ENCODE results near the gene SCD5.

Gene SCD5

GRCh38 chr4:82728301-82728700, 70.3 kb downstream of the SCD5 start (continued):
- TF ChIP-seq ZBTB10 (tag by site-specific recombination; IDR thresholded peaks at IDR 0.05): no peak
- no peak for TF ChIP-seq KLF10 (tag by site-specific recombination; IDR thresholded peaks at IDR 0.05)

GRCh38 chr4:82726596-82726995, 72.0 kb downstream of the SCD5 start:
- no peak overlapping the region for H3K27ac ChIP-seq (ENCODE audit: extremely low read depth, low read depth, low read length)
- no peaks in the 10 kb centered on the region for H3K36me3 ChIP-seq (ENCODE audit: control insufficient read depth in 2 of 2, insufficient read depth in 1 of 2, low read length in 2 of 2)
- no peaks in the 10 kb centered on the region for H3K4me1 ChIP-seq (ENCODE audit: control insufficient read depth, insufficient read depth, low read length)
- POLR2A ChIA-PET: no interaction called here
- TF ChIP-seq ZNF521 (tag by site-specific recombination; IDR thresholded peaks at IDR 0.05): no peak
- no peak for TF ChIP-seq GLI2 (tag by site-specific recombination; IDR thresholded peaks at IDR 0.05; ENCODE audit: borderline replicate concordance, low read depth)
- no peak for TF ChIP-seq ZNF239 (tag by site-specific recombination; IDR thresholded peaks at IDR 0.05)
- no peak for TF ChIP-seq ZBTB44 (tag by site-specific recombination; IDR thresholded peaks at IDR 0.05)
- no peak for TF ChIP-seq ZBTB20 (tag by site-specific recombination; IDR thresholded peaks at IDR 0.05)
- no peak for TF ChIP-seq ZNF394 (tag by site-specific recombination; IDR thresholded peaks at IDR 0.05; ENCODE audit: borderline replicate concordance)
- no peak for TF ChIP-seq ZNF768 (tag by site-specific recombination; IDR thresholded peaks at IDR 0.05)
- TF ChIP-seq ZXDB (tag by site-specific recombination; IDR thresholded peaks at IDR 0.05): no peak
- no peak for TF ChIP-seq ZIC2 (tag by site-specific recombination; IDR thresholded peaks at IDR 0.05)
- no peak for TF ChIP-seq ZNF155 (tag by site-specific recombination; IDR thresholded peaks at IDR 0.05)
- TF ChIP-seq ZNF670 (tag by site-specific recombination; IDR thresholded peaks at IDR 0.05; ENCODE audit: low read depth): no peak
- TF ChIP-seq GLI4 (tag by site-specific recombination; IDR thresholded peaks at IDR 0.05): no peak
- TF ChIP-seq ZNF211 (tag by site-specific recombination; IDR thresholded peaks at IDR 0.05; ENCODE audit: low read depth): no peak
- H3K4me3 ChIP-seq (ENCODE audit: low read depth, low read length): no peak overlapping the region
- H3K9me3 ChIP-seq (ENCODE audit: control insufficient read depth, insufficient read depth, low read depth, low read length): no peaks in the 10 kb centered on the region
- CTCF ChIA-PET: no interaction called here

- POLR2A ChIA-PET: interaction anchor here (1.5 kb wide), 1 partner anchor 77 kb away, joined by 4 read pairs; the partner anchor contains the start of gene SCD5
Measured at GRCh38 chr4:82721819-82722423, 76.7 kb downstream of the SCD5 start.

More at GRCh38 chr4:82721819-82722423, 76.7 kb downstream of the SCD5 start:
- Histone ChIP-seq H3K9me3 (ENCODE audit: control insufficient read depth, insufficient read depth, low read depth, low read length) (no peaks in the 10 kb centered on the region), H3K27ac (ENCODE audit: extremely low read depth, low read depth, low read length) (no peak overlapping the region), H3K4me3 (ENCODE audit: low read depth, low read length) (no peak overlapping the region), H3K4me1 (ENCODE audit: control insufficient read depth, insufficient read depth, low read length) (no peaks in the 10 kb centered on the region), H3K36me3 (ENCODE audit: control insufficient read depth in 2 of 2, insufficient read depth in 1 of 2, low read length in 2 of 2) (no peaks in the 10 kb centered on the region)
- CTCF ChIA-PET: interaction anchor here (0.6 to 2.0 kb wide), 8 partner anchors 9 to 638 kb away, joined by 3 to 10 read pairs (median 3); no protein-coding TSS in a partner anchor
- TF ChIP-seq HOXD13 (CRISPR knock-in tag; IDR thresholded peaks at IDR 0.05; ENCODE audit: borderline replicate concordance) (no peak), ZNF157 (tag by site-specific recombination; IDR thresholded peaks at IDR 0.05) (no peak), INSM2 (tag by site-specific recombination; IDR thresholded peaks at IDR 0.05) (no peak), ZFP41 (tag by site-specific recombination; IDR thresholded peaks at IDR 0.05; ENCODE audit: borderline replicate concordance) (no peak), REPIN1 (tag by site-specific recombination; IDR thresholded peaks at IDR 0.05; ENCODE audit: low read depth) (no peak)
